Calu3 (cell line): ENCODE results near the gene ST6GALNAC1. TPM values are rescaled to one million over a fixed set of nuclear protein-coding genes. Genes with fewer than 3 reads are reported as not detected.
"Not testable (repeated sequence)": the region's sequence is repeated elsewhere in the genome, so short reads cannot be mapped to it uniquely, and the experiment has no call there.

ENCODE experiments used
- BruUV-seq: library from RNA; stranded (reverse); fragments of 400-500 nt; replicated peaks from 2 replicates; lab custom pipeline; 2021; lab: Mats Ljungman, UMichigan
- CTCF ChIA-PET: fragments of 300-600 bp; sonication (Branson Sonifier 250); formaldehyde crosslinking; loops from one replicate; lab custom pipeline; 2022; ENCODE audit warnings: antibody characterized with exemption; lab: Charles Lee
- DNase-seq: peaks from one replicate; pipeline ENCODE4 v3.0.0; 2022
- H3K27ac Mint-ChIP-seq: one replicate; pipeline ENCODE4 v1.8.0; 2022; ENCODE audit warnings: mixed read lengths; ENCODE audit not compliant: unreplicated experiment
- H3K27me3 Mint-ChIP-seq: one replicate; pipeline ENCODE4 v1.8.0; 2022; ENCODE audit warnings: mixed read lengths; ENCODE audit not compliant: unreplicated experiment
- H3K36me3 Mint-ChIP-seq: one replicate; pipeline ENCODE4 v1.8.0; 2022; ENCODE audit warnings: mild to moderate bottlenecking, moderate library complexity, mixed read lengths; ENCODE audit not compliant: insufficient read depth, unreplicated experiment
- H3K4me1 Mint-ChIP-seq: one replicate; pipeline ENCODE4 v1.8.0; 2022; ENCODE audit warnings: mild to moderate bottlenecking, low read depth, mixed read lengths; ENCODE audit not compliant: unreplicated experiment
- H3K4me3 Mint-ChIP-seq: one replicate; pipeline ENCODE4 v1.8.0; 2022; ENCODE audit warnings: mild to moderate bottlenecking, low read depth, moderate library complexity, mixed read lengths; ENCODE audit not compliant: unreplicated experiment
- H3K9me3 Mint-ChIP-seq: one replicate; pipeline ENCODE4 v1.8.0; 2022; ENCODE audit warnings: low read depth, mixed read lengths; ENCODE audit not compliant: unreplicated experiment
- intact Hi-C: fragments of 100-400 bp; cut with micrococcal nuclease; formaldehyde crosslinking; loops from one replicate; pipeline ENCODE4 v1.10.0; 2022; ENCODE audit not compliant: unreplicated experiment
- total RNA-seq: library from RNA; stranded (reverse); gene quantifications from 2 replicates; pipeline ENCODE4 v1.2.3, GENCODE V29; 2022
- TF ChIP-seq, protein P1 (sequence below): fragments of 200-600 bp; IDR thresholded peaks from one replicate; pipeline ENCODE4 v1.8.0; 2022; ENCODE audit warnings: antibody characterized with exemption; ENCODE audit not compliant: unreplicated experiment

The ST6GALNAC1 gene
- total RNA-seq, 1 experiment from 2014 or later, result 52.4 TPM

DNA sequence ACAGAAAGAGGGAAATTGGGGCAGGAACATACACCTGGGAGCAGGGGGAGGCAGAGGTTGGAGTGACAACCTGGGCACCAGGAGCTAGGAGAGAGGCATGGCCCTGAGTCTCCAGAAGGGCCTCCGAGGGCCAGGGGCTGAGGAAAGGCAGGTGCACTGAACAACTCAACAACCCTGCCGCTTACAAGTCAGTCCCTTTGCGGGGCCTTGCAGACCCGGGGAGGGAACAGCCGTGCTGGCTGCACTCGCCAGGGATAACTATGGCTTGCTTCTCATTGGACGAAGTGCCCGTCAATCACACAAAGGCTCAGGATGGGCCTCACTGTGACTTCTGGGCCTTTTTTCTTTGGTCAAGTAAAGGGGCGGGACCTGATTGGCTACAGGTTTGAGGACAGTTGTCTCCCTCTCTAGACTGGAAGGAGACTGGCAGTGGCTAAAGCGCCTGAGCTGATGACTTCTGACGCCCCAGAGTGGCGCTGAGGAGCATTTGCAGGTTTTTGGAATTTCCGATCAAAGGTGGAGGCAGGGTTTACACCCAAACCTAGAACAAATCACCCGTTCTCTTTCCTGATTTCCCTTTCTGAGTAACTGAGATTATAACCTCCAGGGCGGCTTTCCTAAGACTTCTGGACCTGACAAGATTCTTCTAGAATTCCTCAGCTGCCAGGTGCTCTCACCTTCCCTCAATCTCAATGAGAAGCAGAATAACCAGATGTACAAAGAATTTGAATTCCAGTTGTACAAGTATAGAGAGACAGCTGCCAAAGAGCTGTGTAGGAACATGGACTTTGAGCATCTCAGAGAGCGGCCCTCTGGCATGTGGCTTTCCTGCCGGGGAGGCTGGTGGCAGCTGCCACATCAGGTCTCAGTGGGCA, 30.3 kb downstream of the ST6GALNAC1 start:
- no peak for DNase-seq

DNA sequence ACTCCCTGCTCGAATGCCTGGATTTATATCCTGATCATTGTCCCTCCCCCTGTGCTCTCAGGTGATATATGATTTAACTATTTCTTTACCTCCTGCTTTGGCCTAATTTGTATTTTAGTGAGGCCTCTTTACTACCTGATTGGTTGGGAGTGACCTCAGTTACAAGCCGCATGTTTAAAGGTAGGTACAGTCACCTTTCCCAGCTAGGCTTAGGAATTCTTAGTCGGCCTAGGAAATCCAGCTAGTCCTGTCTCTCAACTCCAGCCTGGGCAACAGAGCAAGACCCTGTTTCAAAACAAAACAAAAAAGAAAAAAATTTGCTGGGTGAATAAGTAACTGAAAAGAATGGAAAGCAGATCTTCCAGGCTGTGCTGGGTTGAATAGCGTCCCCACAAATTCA, 31.1 kb downstream of the ST6GALNAC1 start:
- DNase-seq, result no peak
- H3K9me3 Mint-ChIP-seq, result no peaks in the 10 kb centered on the region
- no peaks in the 10 kb centered on the region for H3K27me3 Mint-ChIP-seq
- H3K36me3 Mint-ChIP-seq, result no peaks in the 10 kb centered on the region
- CTCF ChIA-PET, result interaction anchor here (1.3 to 2.3 kb wide), 2 partner anchors 24 to 69 kb away, joined by 4 to 7 read pairs; no protein-coding TSS in a partner anchor
- TF ChIP-seq, protein P1, sequence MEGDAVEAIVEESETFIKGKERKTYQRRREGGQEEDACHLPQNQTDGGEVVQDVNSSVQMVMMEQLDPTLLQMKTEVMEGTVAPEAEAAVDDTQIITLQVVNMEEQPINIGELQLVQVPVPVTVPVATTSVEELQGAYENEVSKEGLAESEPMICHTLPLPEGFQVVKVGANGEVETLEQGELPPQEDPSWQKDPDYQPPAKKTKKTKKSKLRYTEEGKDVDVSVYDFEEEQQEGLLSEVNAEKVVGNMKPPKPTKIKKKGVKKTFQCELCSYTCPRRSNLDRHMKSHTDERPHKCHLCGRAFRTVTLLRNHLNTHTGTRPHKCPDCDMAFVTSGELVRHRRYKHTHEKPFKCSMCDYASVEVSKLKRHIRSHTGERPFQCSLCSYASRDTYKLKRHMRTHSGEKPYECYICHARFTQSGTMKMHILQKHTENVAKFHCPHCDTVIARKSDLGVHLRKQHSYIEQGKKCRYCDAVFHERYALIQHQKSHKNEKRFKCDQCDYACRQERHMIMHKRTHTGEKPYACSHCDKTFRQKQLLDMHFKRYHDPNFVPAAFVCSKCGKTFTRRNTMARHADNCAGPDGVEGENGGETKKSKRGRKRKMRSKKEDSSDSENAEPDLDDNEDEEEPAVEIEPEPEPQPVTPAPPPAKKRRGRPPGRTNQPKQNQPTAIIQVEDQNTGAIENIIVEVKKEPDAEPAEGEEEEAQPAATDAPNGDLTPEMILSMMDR, result no peak
- H3K4me1 Mint-ChIP-seq, result no peaks in the 10 kb centered on the region
- no TSS peak for BruUV-seq
- intact Hi-C loops, result no loop called here
- no peak overlapping the region for H3K27ac Mint-ChIP-seq
- H3K4me3 Mint-ChIP-seq, result no peak overlapping the region

More for the DNA sequence above, 30.3 kb downstream of the ST6GALNAC1 start:
- intact Hi-C loops, result no loop called here
- Mint-ChIP-seq H3K4me3 (no peak overlapping the region), H3K9me3 (no peaks in the 10 kb centered on the region), H3K27ac (no peak overlapping the region), H3K27me3 (no peaks in the 10 kb centered on the region), H3K4me1 (no peaks in the 10 kb centered on the region), H3K36me3 (no peaks in the 10 kb centered on the region)
- CTCF ChIA-PET, result interaction anchor here (1.3 to 2.3 kb wide), 3 partner anchors 11 to 68 kb away, joined by 3 to 7 read pairs (median 4); no protein-coding TSS in a partner anchor
- TF ChIP-seq, protein P1, result no peak
- no TSS peak for BruUV-seq

- Mint-ChIP-seq H3K4me1 (no peaks in the 10 kb centered on the region), H3K9me3 (no peaks in the 10 kb centered on the region), H3K27ac (no peak overlapping the region), H3K4me3 (no peak overlapping the region), H3K36me3 (no peaks in the 10 kb centered on the region), H3K27me3 (no peaks in the 10 kb centered on the region)
- CTCF ChIA-PET, result interaction anchor here (1.3 to 2.3 kb wide), 2 partner anchors 23 to 69 kb away, joined by 4 to 7 read pairs; no protein-coding TSS in a partner anchor
- intact Hi-C loops, result no loop called here
- TF ChIP-seq, protein P1, result no peak
- BruUV-seq, result no TSS peak
- no peak for DNase-seq
Observed at GRCh38 chr17:76611758-76612157, 31.8 kb downstream of the ST6GALNAC1 start.

GRCh38 chr17:76611080-76611749, 32.3 kb downstream of the ST6GALNAC1 start:
- H3K27me3 Mint-ChIP-seq, H3K27ac Mint-ChIP-seq, BruUV-seq, H3K4me1 Mint-ChIP-seq, H3K4me3 Mint-ChIP-seq, H3K36me3 Mint-ChIP-seq, H3K9me3 Mint-ChIP-seq, DNase-seq, intact Hi-C loops: not testable (repeated sequence)
- CTCF ChIA-PET, result interaction anchor here (2.3 kb wide), 1 partner anchor 70 kb away, joined by 7 read pairs; no protein-coding TSS in a partner anchor

DNA sequence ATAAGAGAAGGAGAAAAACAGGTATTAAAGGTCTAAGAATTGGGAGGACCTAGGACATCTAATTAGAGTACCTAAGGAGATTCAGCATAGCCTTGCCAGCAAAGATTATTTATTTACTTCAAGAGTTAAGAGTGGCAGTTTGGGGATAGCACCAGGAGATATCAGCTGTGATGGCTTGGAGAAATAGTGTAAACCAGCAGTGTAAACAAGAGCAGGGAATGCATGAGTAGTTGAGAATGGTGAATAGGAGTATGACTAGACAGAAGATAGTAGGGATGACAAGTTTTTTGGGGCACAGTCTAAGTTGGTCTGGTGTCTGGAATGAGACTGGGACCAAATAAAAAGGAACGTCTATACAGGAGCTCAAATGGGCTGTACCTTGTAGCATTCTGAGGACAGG, 36.9 kb downstream of the ST6GALNAC1 start:
- H3K36me3 Mint-ChIP-seq, H3K4me3 Mint-ChIP-seq, H3K9me3 Mint-ChIP-seq, CTCF ChIA-PET, DNase-seq, H3K27me3 Mint-ChIP-seq, intact Hi-C loops, BruUV-seq, H3K27ac Mint-ChIP-seq: not testable (repeated sequence)
- peaks cover 16% of the 10 kb centered on the region for H3K4me1 Mint-ChIP-seq
